ENCODE data around the gene POPDC2. TPM values are rescaled to one million over a fixed set of nuclear protein-coding genes. Genes with fewer than 3 reads are reported as not detected.

Gene POPDC2
- total RNA-seq, 1 experiment from 2014 or later = 0.37 TPM

GRCh38 chr3:119644481-119644880, 15.9 kb downstream of the POPDC2 start:
- peaks cover 19 to 24% of the 10 kb centered on the region in 2 experiments for H3K4me1 Mint-ChIP-seq
- H3K36me3 Mint-ChIP-seq (ENCODE audit: insufficient read depth in 1 of 3, low read depth in 3 of 3) = no peaks in the 10 kb centered on the region; a peak in 1 of 7 replicates
- Histone ChIP-seq H3K27ac (ENCODE audit: insufficient read length, low read depth, low read length) (no peak overlapping the region), H3K79me2 (ENCODE audit: insufficient read depth, low read length) (no peaks in the 10 kb centered on the region), H3K56ac (ENCODE audit: insufficient read length, low read depth, low read length) (no peak overlapping the region), H2BK120ac (ENCODE audit: low read depth, low read length, poor library complexity, severe bottlenecking) (no peak overlapping the region), H3K4ac (ENCODE audit: low read depth, low read length) (no peak overlapping the region), H2BK12ac (ENCODE audit: insufficient read length, low read depth, low read length) (no peak overlapping the region), H3K27me3 (ENCODE audit: insufficient read depth, low read length) (no peaks in the 10 kb centered on the region), H3K79me1 (ENCODE audit: insufficient read depth, low read depth, low read length, poor library complexity, severe bottlenecking) (no peaks in the 10 kb centered on the region), H3K18ac (ENCODE audit: insufficient read length, low read depth, low read length) (no peak overlapping the region), H3K4me1 (ENCODE audit: insufficient read depth, low read length) (no peaks in the 10 kb centered on the region; the same call in 1 of the 2 replicates), H4K5ac (ENCODE audit: insufficient read length, low read depth, low read length) (no peak overlapping the region), H3K23ac (ENCODE audit: insufficient read length, low read depth, low read length) (no peak overlapping the region), H2AK5ac (ENCODE audit: insufficient read length, low read length) (no peak overlapping the region), H2BK20ac (ENCODE audit: low read depth, low read length, poor library complexity, severe bottlenecking) (no peak overlapping the region), H4K8ac (replicated peaks; ENCODE audit: insufficient read length, low read depth, low read length) (no peak overlapping the region), H4K91ac (ENCODE audit: insufficient read length, low read depth, low read length) (no peak overlapping the region), H3T11ph (ENCODE audit: low read length) (no peak overlapping the region), H2BK15ac (ENCODE audit: low read depth, low read length) (no peak overlapping the region), H3K4me2 (ENCODE audit: insufficient read depth, insufficient read length, low read length) (no peak overlapping the region), H4K20me1 (ENCODE audit: control insufficient read depth, insufficient read depth, insufficient read length) (no peaks in the 10 kb centered on the region), H2BK5ac (ENCODE audit: insufficient read length, low read length) (no peak overlapping the region), H3K23me2 (ENCODE audit: insufficient read length, low read depth, low read length, poor library complexity, severe bottlenecking) (no peaks in the 10 kb centered on the region), H3K9ac (ENCODE audit: extremely low read depth, insufficient read length, low read length) (no peak overlapping the region), H3K14ac (ENCODE audit: insufficient read depth, low read length) (no peak overlapping the region), H2AFZ (ENCODE audit: low read length) (no peak overlapping the region), H3K9me3 (ENCODE audit: control insufficient read depth, low read depth, low read length) (no peaks in the 10 kb centered on the region)
- DNase-seq = no peak
- no CpG with 5 or more reads among the region's 1 CpG for WGBS (ENCODE audit: extremely low coverage, insufficient read length, low lambda C conversion rate)
- no peaks in the 10 kb centered on the region for H3K9me3 Mint-ChIP-seq
- H3K27ac Mint-ChIP-seq = no peak overlapping the region
- TF ChIP-seq CTCF (conservative IDR thresholded peaks at IDR 0.05) = no peak
- H3K4me3 Mint-ChIP-seq = no peak overlapping the region
- H3K27me3 Mint-ChIP-seq (ENCODE audit: low read depth) = no peaks in the 10 kb centered on the region
